Breast epithelium (tissue), 4 donors: ENCODE measurements around the gene TGFB2. TPM values are rescaled to one million over a fixed set of nuclear protein-coding genes. Genes with fewer than 3 reads are reported as not detected.

Experiments
- DNase-seq, 2 donors: peaks; one replicate each; pipeline ENCODE4 v3.0.0-alpha.2; 2019; ENCODE audit warnings: low spot score in 2 of 2
- H3K27ac ChIP-seq, 2 donors: fragments of 200-600 bp; sonication (generic) in 1 of 2; one replicate each; pipeline ENCODE4 v1.5.1; 2016 to 2019; ENCODE audit warnings: mild to moderate bottlenecking in 1 of 2
- H3K27me3 ChIP-seq, 2 donors: fragments of 200-600 bp; sonication (generic) in 1 of 2; one replicate each; pipeline versions ENCODE4 v1.5.1 to v1.6.0; 2017 to 2019; ENCODE audit warnings: control low read depth in 1 of 2, mild to moderate bottlenecking in 1 of 2
- H3K36me3 ChIP-seq: fragments of 200-600 bp; one replicate; pipeline ENCODE4 v1.5.1; 2019
- H3K4me1 ChIP-seq, 2 donors: fragments of 200-600 bp; sonication (generic); one replicate each; pipeline ENCODE4 v1.5.1; 2016 to 2019; ENCODE audit warnings: control low read depth in 1 of 2
- H3K4me3 ChIP-seq, 3 donors: fragments of 200-600 bp; sonication (generic); 1 replicate in 2 of 3; 2 replicates in 1 of 3; pipeline ENCODE4 v1.5.1; 2016 to 2019; ENCODE audit warnings: mild to moderate bottlenecking in 3 of 3, moderate library complexity in 2 of 3
- H3K9me3 ChIP-seq, 2 donors: fragments of 200-600 bp; sonication (generic) in 1 of 2; one replicate each; pipeline ENCODE4 v1.5.1; 2016 to 2019; ENCODE audit warnings: control low read depth in 1 of 2
- POLR2A ChIP-seq: fragments of 450-650 bp; IDR thresholded peaks from one replicate; pipeline ENCODE4 v1.6.1; 2016; ENCODE audit warnings: antibody characterized with exemption, mild to moderate bottlenecking, moderate library complexity
- POLR2AphosphoS5 ChIP-seq, 3 donors: sonication (generic); formaldehyde crosslinking; IDR thresholded peaks; one replicate each; pipeline ENCODE4 v1.6.1; 2017; ENCODE audit warnings: antibody characterized with exemption in 3 of 3
- intact Hi-C: fragments of 100-400 bp; cut with DNase I; formaldehyde crosslinking; loops from one replicate; pipeline ENCODE4 v1.15.1; 2023; ENCODE audit warnings: low total_unique reads
- total RNA-seq, 3 donors: library from RNA; depleted of rRNA; stranded (reverse); fragments of >200 nt; gene quantifications; one replicate each; pipeline ENCODE4 v1.1.0, GENCODE V29; 2016
- TF ChIP-seq, protein P1 (sequence below), 3 donors: fragments of 450-650 bp; IDR thresholded peaks; one replicate each; pipeline ENCODE4 v1.5.1; 2016 to 2017; ENCODE audit warnings: antibody characterized with exemption in 3 of 3, mild to moderate bottlenecking in 3 of 3, moderate library complexity in 3 of 3

Gene TGFB2
- total RNA-seq, 3 donors from 2014 or later = 1.6 to 10.2 (median 9.5) TPM

DNA sequence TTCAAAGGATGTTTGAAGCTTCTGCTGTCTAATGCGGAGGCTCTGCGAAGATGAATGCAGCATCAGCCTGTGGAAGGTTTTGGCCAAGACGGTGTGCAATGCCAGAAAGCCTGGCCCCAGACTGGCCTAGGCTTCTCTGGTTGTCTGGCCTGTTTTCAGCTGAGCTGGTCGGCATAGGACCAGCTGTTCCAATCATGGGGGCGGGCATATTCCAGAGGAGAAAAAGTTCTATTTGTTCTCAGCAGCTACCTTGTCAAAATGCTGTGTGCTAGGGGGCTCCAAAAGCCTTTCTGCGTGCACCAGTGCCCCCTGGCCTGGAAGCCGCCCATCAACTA is 57.6 kb downstream of the TGFB2 start:
- no peaks in the 10 kb centered on the region for H3K9me3 ChIP-seq
- no peaks in the 10 kb centered on the region for H3K4me1 ChIP-seq
- no peak for DNase-seq
- H3K36me3 ChIP-seq = no peaks in the 10 kb centered on the region
- TF ChIP-seq, protein P1, sequence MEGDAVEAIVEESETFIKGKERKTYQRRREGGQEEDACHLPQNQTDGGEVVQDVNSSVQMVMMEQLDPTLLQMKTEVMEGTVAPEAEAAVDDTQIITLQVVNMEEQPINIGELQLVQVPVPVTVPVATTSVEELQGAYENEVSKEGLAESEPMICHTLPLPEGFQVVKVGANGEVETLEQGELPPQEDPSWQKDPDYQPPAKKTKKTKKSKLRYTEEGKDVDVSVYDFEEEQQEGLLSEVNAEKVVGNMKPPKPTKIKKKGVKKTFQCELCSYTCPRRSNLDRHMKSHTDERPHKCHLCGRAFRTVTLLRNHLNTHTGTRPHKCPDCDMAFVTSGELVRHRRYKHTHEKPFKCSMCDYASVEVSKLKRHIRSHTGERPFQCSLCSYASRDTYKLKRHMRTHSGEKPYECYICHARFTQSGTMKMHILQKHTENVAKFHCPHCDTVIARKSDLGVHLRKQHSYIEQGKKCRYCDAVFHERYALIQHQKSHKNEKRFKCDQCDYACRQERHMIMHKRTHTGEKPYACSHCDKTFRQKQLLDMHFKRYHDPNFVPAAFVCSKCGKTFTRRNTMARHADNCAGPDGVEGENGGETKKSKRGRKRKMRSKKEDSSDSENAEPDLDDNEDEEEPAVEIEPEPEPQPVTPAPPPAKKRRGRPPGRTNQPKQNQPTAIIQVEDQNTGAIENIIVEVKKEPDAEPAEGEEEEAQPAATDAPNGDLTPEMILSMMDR (IDR thresholded peaks at IDR 0.05) = no peak
- TF ChIP-seq POLR2A (no peak), POLR2AphosphoS5 (IDR thresholded peaks at IDR 0.05) (no peak)
- no peak overlapping the region for H3K27ac ChIP-seq
- H3K27me3 ChIP-seq = no peaks in the 10 kb centered on the region
- intact Hi-C loops = no loop called here
- H3K4me3 ChIP-seq = no peak overlapping the region

DNA sequence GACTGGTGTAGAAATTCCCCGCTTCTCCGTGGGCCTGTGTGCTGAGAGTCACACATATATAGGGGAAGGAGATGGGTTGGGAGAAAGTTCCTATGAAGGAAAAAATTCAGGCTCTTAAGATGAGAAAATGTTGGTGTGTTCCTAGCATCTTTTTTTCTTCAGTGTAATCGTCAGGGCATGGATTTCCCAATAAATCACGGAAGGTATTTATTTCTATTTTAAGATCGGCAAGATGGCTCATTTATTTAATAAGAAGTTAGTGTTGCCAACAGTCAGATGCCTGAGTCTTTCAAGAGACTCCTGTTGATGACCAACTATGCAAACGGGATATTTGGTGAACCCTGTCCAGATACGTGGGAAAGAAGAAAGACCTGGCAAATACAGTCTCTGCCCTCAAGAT is 58.2 kb downstream of the TGFB2 start:
- Histone ChIP-seq H3K36me3 (no peaks in the 10 kb centered on the region), H3K9me3 (no peaks in the 10 kb centered on the region), H3K27me3 (no peaks in the 10 kb centered on the region), H3K4me3 (no peak overlapping the region), H3K4me1 (no peaks in the 10 kb centered on the region), H3K27ac (no peak overlapping the region)
- intact Hi-C loops = no loop called here
- no peak for DNase-seq
- TF ChIP-seq POLR2AphosphoS5 (IDR thresholded peaks at IDR 0.05) (no peak), POLR2A (no peak)
- TF ChIP-seq, protein P1 (IDR thresholded peaks at IDR 0.05) = no peak

DNA sequence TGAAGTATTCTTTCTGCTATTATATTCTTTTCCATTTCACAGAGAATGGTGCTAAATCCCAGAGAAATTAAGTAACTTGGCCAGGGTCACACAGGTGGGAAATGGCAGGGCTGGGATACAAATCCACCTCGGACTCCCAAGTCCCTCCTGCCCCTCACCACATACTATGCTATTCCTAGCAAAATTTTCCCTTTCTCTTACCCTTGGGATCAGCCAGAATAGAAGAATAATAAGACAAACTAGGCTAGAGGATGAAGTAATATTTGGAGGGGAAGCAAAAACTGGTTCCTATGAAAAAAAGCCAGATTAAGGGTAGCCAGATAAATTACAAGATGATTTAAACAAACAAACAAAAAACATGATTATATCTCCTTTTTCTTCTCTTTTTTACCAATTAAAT is 62.5 kb downstream of the TGFB2 start:
- no peaks in the 10 kb centered on the region for H3K36me3 ChIP-seq
- no peak for DNase-seq
- H3K4me3 ChIP-seq = no peak overlapping the region
- H3K27ac ChIP-seq = no peak overlapping the region
- H3K4me1 ChIP-seq = no peaks in the 10 kb centered on the region
- no peak for TF ChIP-seq POLR2AphosphoS5 (IDR thresholded peaks at IDR 0.05)
- TF ChIP-seq, protein P1 (IDR thresholded peaks at IDR 0.05) = no peak
- TF ChIP-seq POLR2A = no peak
- no peaks in the 10 kb centered on the region for H3K9me3 ChIP-seq
- intact Hi-C loops = no loop called here
- H3K27me3 ChIP-seq = no peaks in the 10 kb centered on the region

DNA sequence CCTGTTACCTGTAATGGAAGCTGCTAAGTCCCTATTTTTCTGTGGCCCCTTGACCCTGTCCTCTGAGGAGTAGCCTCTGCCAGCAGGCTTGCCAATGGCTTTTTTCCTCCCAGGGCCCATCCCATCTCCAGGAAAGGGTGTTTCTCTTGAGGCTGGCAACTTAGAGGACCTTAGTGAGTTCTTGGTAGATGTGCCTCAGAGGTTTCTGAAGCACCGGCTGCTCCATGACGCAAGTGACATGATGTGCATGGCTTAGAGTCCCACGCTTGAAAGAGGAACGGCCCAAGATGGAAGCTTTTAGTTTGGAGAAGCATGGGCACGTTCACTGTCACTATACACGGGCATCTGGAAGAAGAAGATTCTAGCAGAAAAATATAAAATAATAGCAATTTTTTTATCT is 63.0 kb downstream of the TGFB2 start:
- H3K27me3 ChIP-seq = no peaks in the 10 kb centered on the region
- no peaks in the 10 kb centered on the region for H3K9me3 ChIP-seq
- no peak for DNase-seq
- TF ChIP-seq, protein P1 (IDR thresholded peaks at IDR 0.05) = no peak
- no peak for TF ChIP-seq POLR2A
- TF ChIP-seq POLR2AphosphoS5 (IDR thresholded peaks at IDR 0.05) = no peak
- intact Hi-C loops = no loop called here
- no peak overlapping the region for H3K27ac ChIP-seq
- H3K4me1 ChIP-seq = no peaks in the 10 kb centered on the region
- no peak overlapping the region for H3K4me3 ChIP-seq
- no peaks in the 10 kb centered on the region for H3K36me3 ChIP-seq

DNA sequence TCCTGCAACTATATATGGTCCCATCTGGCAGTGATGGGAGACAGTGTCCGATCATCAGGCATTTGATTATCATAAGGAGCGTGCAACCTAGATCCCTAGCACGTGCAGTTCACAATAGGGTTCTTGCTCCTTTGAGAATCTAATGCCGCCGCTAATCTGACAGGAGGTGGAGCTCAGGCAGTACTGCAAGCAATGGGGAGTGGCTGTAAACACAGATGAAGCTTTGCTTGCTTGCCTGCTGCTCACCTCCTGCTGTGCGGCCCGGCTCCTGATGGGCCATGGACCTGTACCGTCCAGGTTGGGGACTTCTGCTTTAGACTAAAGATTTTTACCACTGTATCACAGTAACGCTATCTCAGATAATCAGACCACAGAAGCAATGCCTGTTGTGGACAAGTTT is 63.8 kb downstream of the TGFB2 start:
- no peak overlapping the region for H3K27ac ChIP-seq
- H3K9me3 ChIP-seq = no peaks in the 10 kb centered on the region
- no peak overlapping the region for H3K4me3 ChIP-seq
- H3K27me3 ChIP-seq = no peaks in the 10 kb centered on the region
- intact Hi-C loops = no loop called here
- TF ChIP-seq POLR2A (no peak), POLR2AphosphoS5 (IDR thresholded peaks at IDR 0.05) (no peak)
- TF ChIP-seq, protein P1 (IDR thresholded peaks at IDR 0.05) = no peak
- no peak for DNase-seq
- H3K4me1 ChIP-seq = no peaks in the 10 kb centered on the region
- H3K36me3 ChIP-seq = no peaks in the 10 kb centered on the region
